RWPE2 (cell line): ENCODE results near the gene ACAN.

Source experiments
- ATAC-seq: fragments of 200-7000 bp; cut with Tn5 transposase; 3 replicates; pipeline ENCODE4 v1.9.1; 2021; ENCODE audit warnings: low read depth
- DNase-seq: peaks from one replicate; pipeline ENCODE4 v3.0.0-alpha.2; 2020; ENCODE audit warnings: low spot score
- H3K27ac ChIP-seq: fragments of 450-650 bp; 2 replicates; pipeline ENCODE4 v1.5.1; 2017; ENCODE audit warnings: mild to moderate bottlenecking; ENCODE audit not compliant: poor library complexity, severe bottlenecking
- H3K27me3 ChIP-seq: fragments of 250-450 bp; sonication (Bioruptor Pico); 2 replicates; pipeline ENCODE4 v1.5.1; 2021; ENCODE audit warnings: mild to moderate bottlenecking, moderate library complexity; ENCODE audit not compliant: insufficient read depth, poor library complexity, severe bottlenecking
- H3K36me3 ChIP-seq: fragments of 250-450 bp; sonication (Bioruptor Pico); 2 replicates; pipeline ENCODE4 v1.5.1; 2020; ENCODE audit warnings: low read depth, mild to moderate bottlenecking, moderate library complexity
- H3K4me1 ChIP-seq: fragments of 250-450 bp; sonication (Bioruptor Pico); 2 replicates; pipeline ENCODE4 v1.5.1; 2021; ENCODE audit warnings: mild to moderate bottlenecking, moderate library complexity; ENCODE audit not compliant: insufficient read depth, poor library complexity, severe bottlenecking
- H3K4me3 ChIP-seq: fragments of 250-450 bp; sonication (Bioruptor Pico); 2 replicates; pipeline ENCODE4 v1.5.1; 2021; ENCODE audit warnings: mild to moderate bottlenecking, moderate library complexity; ENCODE audit not compliant: severe bottlenecking
- H3K9me3 ChIP-seq: fragments of 250-450 bp; sonication (Bioruptor Pico); 2 replicates; pipeline ENCODE4 v1.5.1; 2021; ENCODE audit warnings: mild to moderate bottlenecking, moderate library complexity; ENCODE audit not compliant: severe bottlenecking
- TF ChIP-seq, protein P1 (sequence below): fragments of 450-650 bp; IDR thresholded peaks from one replicate; pipeline ENCODE4 v1.5.1; 2017; ENCODE audit warnings: mild to moderate bottlenecking, moderate library complexity; ENCODE audit not compliant: poor library complexity, severe bottlenecking

ACAN gene

GRCh38 chr15:88842156-88842555 lies 38.9 kb downstream of the ACAN start:
- DNase-seq = peak; percentile 66
- no peaks in the 10 kb centered on the region for H3K9me3 ChIP-seq
- no peaks in the 10 kb centered on the region for H3K4me1 ChIP-seq
- TF ChIP-seq, protein P1, sequence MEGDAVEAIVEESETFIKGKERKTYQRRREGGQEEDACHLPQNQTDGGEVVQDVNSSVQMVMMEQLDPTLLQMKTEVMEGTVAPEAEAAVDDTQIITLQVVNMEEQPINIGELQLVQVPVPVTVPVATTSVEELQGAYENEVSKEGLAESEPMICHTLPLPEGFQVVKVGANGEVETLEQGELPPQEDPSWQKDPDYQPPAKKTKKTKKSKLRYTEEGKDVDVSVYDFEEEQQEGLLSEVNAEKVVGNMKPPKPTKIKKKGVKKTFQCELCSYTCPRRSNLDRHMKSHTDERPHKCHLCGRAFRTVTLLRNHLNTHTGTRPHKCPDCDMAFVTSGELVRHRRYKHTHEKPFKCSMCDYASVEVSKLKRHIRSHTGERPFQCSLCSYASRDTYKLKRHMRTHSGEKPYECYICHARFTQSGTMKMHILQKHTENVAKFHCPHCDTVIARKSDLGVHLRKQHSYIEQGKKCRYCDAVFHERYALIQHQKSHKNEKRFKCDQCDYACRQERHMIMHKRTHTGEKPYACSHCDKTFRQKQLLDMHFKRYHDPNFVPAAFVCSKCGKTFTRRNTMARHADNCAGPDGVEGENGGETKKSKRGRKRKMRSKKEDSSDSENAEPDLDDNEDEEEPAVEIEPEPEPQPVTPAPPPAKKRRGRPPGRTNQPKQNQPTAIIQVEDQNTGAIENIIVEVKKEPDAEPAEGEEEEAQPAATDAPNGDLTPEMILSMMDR = no peak
- H3K27me3 ChIP-seq = no peaks in the 10 kb centered on the region
- no peak overlapping the region for H3K27ac ChIP-seq
- H3K36me3 ChIP-seq = no peaks in the 10 kb centered on the region
- H3K4me3 ChIP-seq = no peak overlapping the region
- ATAC-seq = no peak

- ATAC-seq = no peak
- Histone ChIP-seq H3K4me3 (no peak overlapping the region), H3K9me3 (no peaks in the 10 kb centered on the region), H3K27ac (no peak overlapping the region), H3K36me3 (no peaks in the 10 kb centered on the region), H3K27me3 (no peaks in the 10 kb centered on the region), H3K4me1 (no peaks in the 10 kb centered on the region)
- TF ChIP-seq, protein P1 = no peak
- peak; percentile 73 for DNase-seq
Measured at GRCh38 chr15:88843334-88843733, 40.1 kb downstream of the ACAN start.

- H3K27me3 ChIP-seq = no peaks in the 10 kb centered on the region
- H3K9me3 ChIP-seq = no peaks in the 10 kb centered on the region
- DNase-seq (no peak), ATAC-seq (no peak)
- no peak overlapping the region for H3K27ac ChIP-seq
- TF ChIP-seq, protein P1 = no peak
- no peaks in the 10 kb centered on the region for H3K36me3 ChIP-seq
- H3K4me1 ChIP-seq = no peaks in the 10 kb centered on the region
- no peak overlapping the region for H3K4me3 ChIP-seq
Measured at GRCh38 chr15:88844749-88845386, 41.6 kb downstream of the ACAN start.

DNA sequence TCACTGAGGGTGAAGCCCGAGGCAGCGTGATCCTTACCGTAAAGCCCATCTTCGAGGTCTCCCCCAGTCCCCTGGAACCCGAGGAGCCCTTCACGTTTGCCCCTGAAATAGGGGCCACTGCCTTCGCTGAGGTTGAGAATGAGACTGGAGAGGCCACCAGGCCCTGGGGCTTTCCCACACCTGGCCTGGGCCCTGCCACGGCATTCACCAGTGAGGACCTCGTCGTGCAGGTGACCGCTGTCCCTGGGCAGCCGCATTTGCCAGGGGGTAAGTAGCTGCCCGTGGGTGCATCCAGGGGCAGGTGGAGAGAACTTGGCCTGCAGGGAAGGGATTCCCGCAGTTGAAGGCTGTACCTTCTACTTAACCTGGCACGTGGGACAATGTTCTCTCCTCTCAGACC lies 42.4 kb downstream of the ACAN start:
- H3K36me3 ChIP-seq = no peaks in the 10 kb centered on the region
- no peaks in the 10 kb centered on the region for H3K27me3 ChIP-seq
- TF ChIP-seq, protein P1 = no peak
- H3K27ac ChIP-seq = no peak overlapping the region
- DNase-seq (no peak), ATAC-seq (no peak)
- no peaks in the 10 kb centered on the region for H3K4me1 ChIP-seq
- no peak overlapping the region for H3K4me3 ChIP-seq
- no peaks in the 10 kb centered on the region for H3K9me3 ChIP-seq

DNA sequence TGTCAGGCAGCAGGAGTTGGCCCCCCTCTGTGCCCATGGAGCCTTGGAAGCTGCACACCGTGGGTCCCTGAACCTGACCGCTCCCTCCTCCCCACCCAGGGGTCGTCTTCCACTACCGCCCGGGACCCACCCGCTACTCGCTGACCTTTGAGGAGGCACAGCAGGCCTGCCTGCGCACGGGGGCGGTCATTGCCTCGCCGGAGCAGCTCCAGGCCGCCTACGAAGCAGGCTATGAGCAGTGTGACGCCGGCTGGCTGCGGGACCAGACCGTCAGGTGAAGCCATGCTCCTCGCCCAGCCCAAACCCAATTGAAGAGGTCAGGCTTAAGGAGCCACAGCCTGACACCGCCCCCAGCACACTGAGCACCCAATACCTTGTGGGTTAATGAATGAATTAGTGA lies 43.9 kb downstream of the ACAN start:
- no peak overlapping the region for H3K4me3 ChIP-seq
- no peak for DNase-seq
- no peak for ATAC-seq
- no peaks in the 10 kb centered on the region for H3K4me1 ChIP-seq
- H3K27ac ChIP-seq = no peak overlapping the region
- H3K9me3 ChIP-seq = no peaks in the 10 kb centered on the region
- no peaks in the 10 kb centered on the region for H3K27me3 ChIP-seq
- TF ChIP-seq, protein P1 = no peak
- no peaks in the 10 kb centered on the region for H3K36me3 ChIP-seq
